ENCODE results near the gene HHAT. TPM values are rescaled to one million over a fixed set of nuclear protein-coding genes. Genes with fewer than 3 reads are reported as not detected.

The HHAT gene
- total and polyA plus RNA-seq, 2 of the 13 experiments (the other 11 are each of a cell fraction or from before 2014, with no cell fraction given), result 2.6 to 4.9 TPM

GRCh38 chr1:210376836-210377372 is 48.2 kb downstream of the HHAT start:
- no peaks in the 10 kb centered on the region for H3K36me3 ChIP-seq (replicated peaks in 1 of 2; ENCODE audit: control insufficient read depth in 1 of 2, insufficient read depth in 2 of 2, low read length in 2 of 2)
- in situ Hi-C loops (cut with HindIII; ENCODE audit: extremely low pct_ligation_motif_present, low pct_unique_long_range_greater_than_20kb), result no loop called here
- H3K4me1 ChIP-seq (ENCODE audit: insufficient read depth, low read length), result peaks cover 38% of the 10 kb centered on the region
- no peak for DNase-seq (ENCODE audit: low spot score)
- TF ChIP-seq NR3C1 (CRISPR knock-in tag; IDR thresholded peaks at IDR 0.05), result no peak
- no peak for TF ChIP-seq HMGXB4 (CRISPR knock-in tag; IDR thresholded peaks at IDR 0.05; ENCODE audit: borderline replicate concordance in 1 of 2, low read depth in 1 of 2)
- no peak for TF ChIP-seq ZBTB46 (CRISPR knock-in tag; IDR thresholded peaks at IDR 0.05; ENCODE audit: borderline replicate concordance)
- TF ChIP-seq MYPOP (CRISPR knock-in tag; IDR thresholded peaks at IDR 0.05), result no peak
- no peak for TF ChIP-seq ZNF280D (CRISPR knock-in tag; IDR thresholded peaks at IDR 0.05)
- no peak for TF ChIP-seq CAMTA2 (CRISPR knock-in tag; IDR thresholded peaks at IDR 0.05; ENCODE audit: borderline replicate concordance)
- no peak for TF ChIP-seq ZBTB7B (CRISPR knock-in tag; IDR thresholded peaks at IDR 0.05)
- no peak for TF ChIP-seq SOX13 (IDR thresholded peaks at IDR 0.05)
- no peak for TF ChIP-seq SOX13 (CRISPR knock-in tag; conservative IDR thresholded peaks at IDR 0.05 in 1 of 2, IDR thresholded peaks at IDR 0.05 in 1 of 2)
- no peak for TF ChIP-seq ZNF124 (CRISPR knock-in tag; IDR thresholded peaks at IDR 0.05)
- H3K4me3 ChIP-seq (replicated peaks in 1 of 3; ENCODE audit: insufficient read depth in 1 of 3, low read depth in 2 of 3, low read length in 3 of 3), result no peak overlapping the region
- ATAC-seq, result no peak
- H3K27me3 ChIP-seq (ENCODE audit: control insufficient read depth in 1 of 2, insufficient read depth in 2 of 2, low read length in 2 of 2), result no peaks in the 10 kb centered on the region
- H3K79me2 ChIP-seq (ENCODE audit: insufficient read depth, low read length), result no peaks in the 10 kb centered on the region
- no peaks in the 10 kb centered on the region for H3K9me3 ChIP-seq (ENCODE audit: low read length)
- H4K20me1 ChIP-seq (ENCODE audit: insufficient read depth, low read length), result no peaks in the 10 kb centered on the region
- H3K4me2 ChIP-seq (ENCODE audit: low read depth, low read length), result no peak overlapping the region
- no peak for FAIRE-seq
- intact Hi-C loops (cut with micrococcal nuclease; ENCODE audit: unreplicated experiment), result no loop called here
- BruUV-seq (replicated peaks), result no TSS peak
- 45% methylated on average over 1 of the region's 1 CpG for WGBS (ENCODE audit: low lambda C conversion rate)
- ChIA-PET CTCF (ENCODE audit: low intra/inter-chr PET ratio, low total read pairs) (interaction anchor here (1.4 kb wide), 1 partner anchor 24 kb away, joined by 5 read pairs; no protein-coding TSS in a partner anchor), POLR2A (no interaction called here)
- no peak overlapping the region for H2AFZ ChIP-seq (ENCODE audit: low read length)
- no peak overlapping the region for H3K27ac ChIP-seq (ENCODE audit: extremely low read length, insufficient read depth, low read length)
- no peak overlapping the region for H3K9ac ChIP-seq (ENCODE audit: insufficient read depth, low read depth, low read length)
